Omental fat pad (tissue), 4 donors: ENCODE results near the gene SOX6. TPM values are rescaled to one million over a fixed set of nuclear protein-coding genes. Genes with fewer than 3 reads are reported as not detected.
"Not testable (repeated sequence)": the region's sequence is repeated elsewhere in the genome, so short reads cannot be mapped to it uniquely, and the experiment has no call there.

ENCODE experiments used
- ATAC-seq: fragments of 150-250 bp; one replicate; pipeline ENCODE4 v1.9.1; 2016; ENCODE audit warnings: mild to moderate bottlenecking, moderate library complexity; ENCODE audit not compliant: low FRiP score
- DNase-seq: peaks from one replicate; pipeline ENCODE4 v3.0.0-alpha.2; 2019; ENCODE audit warnings: low spot score
- total RNA-seq, 4 donors: library from RNA; depleted of rRNA; stranded (reverse); fragments of >200 nt; gene quantifications; one replicate each; pipeline ENCODE4 v1.1.0, GENCODE V29; 2016
- TF ChIP-seq, protein P1 (sequence below), 3 donors: fragments of 450-650 bp; IDR thresholded peaks; one replicate each; pipeline ENCODE4 v1.5.1; 2016 to 2017; ENCODE audit warnings: antibody characterized with exemption in 3 of 3, mild to moderate bottlenecking in 3 of 3, moderate library complexity in 2 of 3

The SOX6 gene
- total RNA-seq, 4 donors from 2014 or later, result 2.0 to 41.0 (median 8.9) TPM

DNA sequence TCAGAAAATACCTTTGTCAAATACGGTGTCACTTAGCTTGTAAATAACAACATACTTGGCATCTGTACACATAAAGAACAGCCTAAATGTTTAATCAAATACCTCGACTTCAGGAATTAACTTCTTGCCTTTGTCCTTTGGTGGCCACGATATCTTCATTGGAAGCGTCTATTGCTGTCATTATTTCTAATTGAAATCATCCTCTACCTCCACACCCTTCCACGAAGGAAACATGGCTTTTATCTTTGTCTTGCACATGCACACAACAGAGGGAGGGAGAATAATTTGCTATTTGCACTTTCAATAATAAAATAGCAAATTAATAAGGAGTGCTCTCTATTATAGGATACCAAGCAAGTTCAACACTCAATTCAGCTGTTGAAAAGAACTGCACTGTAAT, 25.8 kb upstream of the SOX6 start:
- no peak for DNase-seq
- ATAC-seq, result no peak
- TF ChIP-seq, protein P1, sequence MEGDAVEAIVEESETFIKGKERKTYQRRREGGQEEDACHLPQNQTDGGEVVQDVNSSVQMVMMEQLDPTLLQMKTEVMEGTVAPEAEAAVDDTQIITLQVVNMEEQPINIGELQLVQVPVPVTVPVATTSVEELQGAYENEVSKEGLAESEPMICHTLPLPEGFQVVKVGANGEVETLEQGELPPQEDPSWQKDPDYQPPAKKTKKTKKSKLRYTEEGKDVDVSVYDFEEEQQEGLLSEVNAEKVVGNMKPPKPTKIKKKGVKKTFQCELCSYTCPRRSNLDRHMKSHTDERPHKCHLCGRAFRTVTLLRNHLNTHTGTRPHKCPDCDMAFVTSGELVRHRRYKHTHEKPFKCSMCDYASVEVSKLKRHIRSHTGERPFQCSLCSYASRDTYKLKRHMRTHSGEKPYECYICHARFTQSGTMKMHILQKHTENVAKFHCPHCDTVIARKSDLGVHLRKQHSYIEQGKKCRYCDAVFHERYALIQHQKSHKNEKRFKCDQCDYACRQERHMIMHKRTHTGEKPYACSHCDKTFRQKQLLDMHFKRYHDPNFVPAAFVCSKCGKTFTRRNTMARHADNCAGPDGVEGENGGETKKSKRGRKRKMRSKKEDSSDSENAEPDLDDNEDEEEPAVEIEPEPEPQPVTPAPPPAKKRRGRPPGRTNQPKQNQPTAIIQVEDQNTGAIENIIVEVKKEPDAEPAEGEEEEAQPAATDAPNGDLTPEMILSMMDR (IDR thresholded peaks at IDR 0.05), result no peak

DNA sequence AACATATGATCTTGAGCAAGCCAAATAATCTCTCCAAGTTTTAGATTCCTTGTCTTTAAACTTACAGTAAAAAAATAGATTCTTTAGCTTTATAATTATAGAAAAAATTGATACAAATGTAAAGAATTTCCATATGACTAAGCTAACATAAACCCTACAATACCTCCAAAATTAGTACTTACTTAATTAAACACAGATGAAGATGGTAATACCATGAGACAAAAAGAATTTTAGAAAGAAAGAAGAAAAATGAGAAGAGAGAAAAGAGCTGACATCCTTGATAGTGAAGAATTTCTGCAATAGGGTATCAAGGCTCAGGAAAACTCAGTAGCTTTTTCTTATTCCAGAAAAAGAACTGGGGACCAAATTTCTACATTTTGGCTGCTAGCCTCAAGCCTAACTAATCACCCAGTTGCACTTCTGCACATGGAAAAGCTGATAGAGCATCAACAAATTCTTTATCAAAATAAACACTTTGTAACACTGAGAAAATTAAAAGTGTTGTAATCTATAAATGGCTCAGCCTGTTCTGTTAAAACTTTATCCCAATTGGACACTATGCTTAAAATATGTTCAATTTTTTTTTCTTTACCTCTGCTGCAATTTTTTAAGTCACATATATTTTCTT, 24.7 kb upstream of the SOX6 start:
- TF ChIP-seq, protein P1 (IDR thresholded peaks at IDR 0.05), result no peak
- DNase-seq, result no peak

GRCh38 chr11:16378906-16379305, 22.6 kb upstream of the SOX6 start:
- TF ChIP-seq, protein P1 (IDR thresholded peaks at IDR 0.05), result no peak
- ATAC-seq, result no peak

More for the DNA sequence above, 24.7 kb upstream of the SOX6 start:
- ATAC-seq, result no peak

GRCh38 chr11:16377746-16378145, 21.4 kb upstream of the SOX6 start:
- no peak for DNase-seq
- ATAC-seq, result no peak
- TF ChIP-seq, protein P1 (IDR thresholded peaks at IDR 0.05), result no peak

More at GRCh38 chr11:16378906-16379305, 22.6 kb upstream of the SOX6 start:
- DNase-seq, result no peak

- not testable (repeated sequence) for ATAC-seq
Measured at GRCh38 chr11:16375664-16376063, 19.3 kb upstream of the SOX6 start.

DNA sequence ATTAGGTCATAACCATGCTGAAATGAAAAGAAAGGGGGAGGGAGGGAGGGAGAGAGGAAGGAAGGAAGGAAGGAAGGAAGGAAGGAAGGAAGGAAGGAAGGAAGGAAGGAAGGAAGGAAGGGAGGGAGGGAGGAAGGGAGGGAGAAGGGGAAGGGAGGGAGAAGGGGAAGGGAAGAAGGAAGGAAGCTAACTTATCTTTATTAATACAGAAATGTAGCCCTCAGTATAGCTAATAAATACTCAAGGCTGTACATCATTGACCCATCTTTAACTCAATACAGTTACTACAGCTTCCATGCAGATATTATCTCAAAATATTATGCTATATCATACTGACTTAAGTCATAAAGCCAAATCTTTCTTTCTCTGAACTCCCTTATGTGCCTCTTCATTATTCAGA, 17.4 kb upstream of the SOX6 start:
- TF ChIP-seq, protein P1 (IDR thresholded peaks at IDR 0.05), result no peak
- no peak for DNase-seq

More at GRCh38 chr11:16375664-16376063, 19.3 kb upstream of the SOX6 start:
- DNase-seq, result not testable (repeated sequence)

GRCh38 chr11:16372355-16372754, 16.0 kb upstream of the SOX6 start:
- ATAC-seq (no peak), DNase-seq (no peak)
- TF ChIP-seq, protein P1 (IDR thresholded peaks at IDR 0.05), result no peak

More for the DNA sequence above, 17.4 kb upstream of the SOX6 start:
- no peak for ATAC-seq
